ENCODE measurements around the gene EEF1G.

- TF ChIP-seq GATA2 (IDR thresholded peaks at IDR 0.05; ENCODE audit: low read depth, low read length) (no peak), GATA3 (IDR thresholded peaks at IDR 0.05; ENCODE audit: low read depth, low read length) (no peak)
Measured at GRCh38 chr11:62600367-62601121, 26.9 kb upstream of the EEF1G start.

Data from SH-SY5Y (cell line).